HG03139 (cell line): ENCODE results near the gene ETFBKMT.
"Not testable (repeated sequence)": the region's sequence is repeated elsewhere in the genome, so short reads cannot be mapped to it uniquely, and the experiment has no call there.

Experiments used
- ATAC-seq: cut with Tn5 transposase; IDR thresholded peaks from one replicate; pipeline ENCODE4 v1.9.1; 2021; ENCODE audit not compliant: unreplicated experiment

Gene ETFBKMT

DNA sequence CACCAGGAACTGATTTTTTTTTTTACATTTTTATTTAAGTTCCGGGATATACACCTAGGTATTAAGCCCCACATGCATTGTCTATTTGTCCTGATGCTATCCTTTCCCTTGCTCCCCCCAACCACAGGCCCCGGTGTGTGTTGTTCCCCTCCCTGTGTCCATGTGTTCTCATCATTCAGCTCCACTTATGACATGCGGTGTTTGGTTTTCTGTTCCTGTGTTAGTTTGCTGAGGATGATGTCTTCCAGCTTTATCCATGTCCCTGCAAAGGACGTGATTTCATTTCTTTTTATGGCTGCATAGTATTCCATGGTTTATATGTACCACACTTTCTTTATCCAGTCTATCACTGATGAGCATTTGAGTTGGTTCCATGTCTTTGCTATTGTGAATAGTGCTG, 57.5 kb downstream of the ETFBKMT start:
- not testable (repeated sequence) for ATAC-seq

DNA sequence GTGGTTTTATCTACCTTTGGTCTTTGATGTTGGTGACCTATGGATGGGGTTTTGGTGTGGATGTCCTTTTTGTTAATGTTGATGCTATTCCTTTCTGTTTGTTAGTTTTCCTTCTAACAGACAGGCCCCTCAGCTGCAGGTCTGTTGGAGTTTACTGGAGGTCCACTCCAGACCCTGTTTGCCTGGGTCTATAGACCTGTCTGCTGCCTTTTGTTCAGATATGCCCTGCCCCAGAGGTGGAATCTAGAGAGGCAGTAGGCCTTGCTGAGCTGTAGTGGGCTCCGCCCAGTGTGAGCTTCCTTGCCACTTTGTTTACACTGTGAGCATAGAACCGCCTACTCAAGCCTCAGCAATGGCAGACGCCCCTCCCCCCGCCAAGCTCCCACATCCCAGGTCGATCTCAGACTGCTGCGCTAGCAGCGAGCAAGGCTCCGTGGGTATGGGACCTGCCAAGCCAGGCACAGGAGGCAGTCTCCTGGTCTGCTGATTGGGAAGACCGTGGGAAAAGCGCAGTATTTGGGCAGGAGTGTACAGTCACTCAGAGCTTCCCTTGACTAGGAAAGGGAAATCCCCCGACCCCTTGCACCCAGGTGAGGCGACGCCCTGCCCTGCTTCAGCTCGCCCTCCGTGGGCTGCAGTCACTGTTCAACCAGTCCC, 59.2 kb downstream of the ETFBKMT start:
- not testable (repeated sequence) for ATAC-seq

DNA sequence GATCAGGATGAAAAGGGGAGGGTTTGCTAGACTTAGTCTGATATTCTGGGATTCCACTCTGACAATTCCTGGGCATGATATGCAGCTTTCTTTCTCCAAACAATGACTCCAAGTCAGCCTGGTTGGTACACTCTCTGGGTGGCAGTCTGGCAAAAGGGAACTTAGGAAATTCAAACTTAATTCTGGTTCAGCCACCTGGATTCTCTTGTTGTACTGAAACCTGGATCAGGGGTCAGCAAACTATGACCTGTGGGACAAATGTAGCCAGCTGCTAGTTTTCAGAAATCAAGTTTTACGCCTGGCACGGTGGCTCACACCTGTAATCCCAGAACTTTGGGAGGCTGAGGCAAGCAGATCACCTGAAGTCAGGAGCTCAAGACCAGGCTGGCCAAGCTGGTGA, 63.1 kb downstream of the ETFBKMT start:
- no peak for ATAC-seq
